ENCODE results near the gene CTNND2.
"Not testable (repeated sequence)": the region's sequence is repeated elsewhere in the genome, so short reads cannot be mapped to it uniquely, and the experiment has no call there.

CTNND2 gene

GRCh38 chr5:11371021-11371420 lies 533.2 kb downstream of the CTNND2 start:
- DNase-seq: no peak

- no peak for DNase-seq
Measured at GRCh38 chr5:11364531-11364930, 539.7 kb downstream of the CTNND2 start.

GRCh38 chr5:11363631-11364178 lies 540.5 kb downstream of the CTNND2 start:
- DNase-seq: no peak

- DNase-seq: no peak
Measured at GRCh38 chr5:11361768-11362167, 542.5 kb downstream of the CTNND2 start.

DNA sequence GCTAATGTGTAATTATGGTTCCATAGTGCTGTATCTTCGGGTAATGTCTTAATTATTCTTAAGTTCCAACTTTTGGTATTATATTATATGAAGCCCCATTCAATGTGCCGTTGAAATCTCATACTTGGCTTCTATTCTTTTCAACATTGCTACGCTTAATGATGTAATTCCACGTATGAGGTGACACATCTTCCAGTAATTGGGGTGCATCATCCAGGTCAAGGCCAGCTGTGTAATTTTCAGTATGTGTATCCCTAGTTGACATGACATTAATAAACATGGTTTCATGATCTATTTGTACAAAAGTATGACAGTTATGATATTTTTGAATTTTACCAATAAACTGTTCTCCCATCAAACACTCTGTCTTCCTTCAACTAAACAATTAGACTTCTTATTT lies 546.3 kb downstream of the CTNND2 start:
- no peak for DNase-seq

- DNase-seq: no peak
Measured at GRCh38 chr5:11355491-11355890, 548.8 kb downstream of the CTNND2 start.

GRCh38 chr5:11346336-11346735 lies 557.9 kb downstream of the CTNND2 start:
- DNase-seq: no peak

- no peak for DNase-seq
Measured at GRCh38 chr5:11335881-11336760, 568.1 kb downstream of the CTNND2 start.

- no peak for DNase-seq
Measured at GRCh38 chr5:11334404-11334803, 569.8 kb downstream of the CTNND2 start.

DNA sequence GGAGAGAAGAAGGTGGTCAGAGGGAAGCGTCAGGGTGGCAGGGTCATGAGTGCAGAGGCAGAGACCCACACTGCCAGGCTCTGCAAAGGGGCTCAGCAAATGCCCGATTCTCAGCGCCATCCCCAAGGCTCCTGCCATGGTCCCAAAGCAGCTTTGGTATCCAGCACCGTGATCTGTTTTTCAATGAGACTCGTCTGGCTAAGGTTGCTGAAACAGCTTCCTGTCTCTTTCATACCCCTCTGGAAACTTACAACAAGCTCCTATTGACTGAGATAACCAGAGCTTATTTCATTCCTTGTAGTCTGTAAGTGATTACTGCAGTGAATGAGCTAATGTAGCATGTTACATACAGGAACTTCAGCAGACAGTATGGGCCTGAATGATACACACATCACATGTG lies 574.6 kb downstream of the CTNND2 start:
- DNase-seq: no peak

DNA sequence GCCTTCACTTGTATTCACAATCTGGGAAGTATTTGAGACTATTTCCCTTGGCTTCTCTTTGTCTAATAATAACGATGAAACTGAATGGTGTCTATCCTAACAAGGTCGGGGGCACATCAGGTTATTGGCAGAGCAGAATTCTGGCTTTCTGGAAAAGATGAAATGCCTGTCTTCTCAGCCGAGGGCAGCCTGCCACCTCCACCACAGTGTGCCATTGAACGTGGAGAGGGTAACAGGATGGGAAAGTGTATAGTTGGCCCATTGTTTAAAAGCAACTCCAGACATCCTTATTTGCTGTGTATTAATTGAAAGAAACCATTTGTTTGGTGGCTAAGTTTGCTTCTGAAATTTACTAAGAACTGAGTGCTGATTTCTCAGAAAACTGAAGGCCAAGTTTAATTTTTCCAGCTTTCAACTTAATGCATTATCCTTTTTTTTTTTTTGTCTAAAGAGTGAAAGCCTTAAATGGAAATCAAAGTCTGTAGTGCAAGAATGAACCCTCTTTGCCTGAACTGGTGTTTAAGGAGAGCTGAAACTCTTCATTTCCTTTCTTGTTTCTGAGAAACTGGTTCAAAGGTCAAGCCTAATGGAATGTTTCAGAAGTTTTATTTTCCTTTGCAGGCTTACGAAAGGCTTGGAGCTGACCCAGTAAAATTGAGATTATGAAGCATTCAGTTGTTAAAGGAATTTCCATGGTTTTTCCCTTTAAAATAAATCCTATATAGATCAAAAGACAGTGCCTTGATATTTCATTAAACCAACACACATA lies 579.5 kb downstream of the CTNND2 start:
- DNase-seq: no peak

- DNase-seq: no peak
Measured at GRCh38 chr5:11323761-11324160, 580.5 kb downstream of the CTNND2 start.

- DNase-seq: peak; percentile 40
Measured at GRCh38 chr5:11322133-11322532, 582.1 kb downstream of the CTNND2 start.

- no peak for DNase-seq
Measured at GRCh38 chr5:11319836-11320580, 584.2 kb downstream of the CTNND2 start.

- DNase-seq: not testable (repeated sequence)
Measured at GRCh38 chr5:11313694-11314093, 590.6 kb downstream of the CTNND2 start.

GRCh38 chr5:11311731-11312130 lies 592.5 kb downstream of the CTNND2 start:
- DNase-seq: no peak

DNA sequence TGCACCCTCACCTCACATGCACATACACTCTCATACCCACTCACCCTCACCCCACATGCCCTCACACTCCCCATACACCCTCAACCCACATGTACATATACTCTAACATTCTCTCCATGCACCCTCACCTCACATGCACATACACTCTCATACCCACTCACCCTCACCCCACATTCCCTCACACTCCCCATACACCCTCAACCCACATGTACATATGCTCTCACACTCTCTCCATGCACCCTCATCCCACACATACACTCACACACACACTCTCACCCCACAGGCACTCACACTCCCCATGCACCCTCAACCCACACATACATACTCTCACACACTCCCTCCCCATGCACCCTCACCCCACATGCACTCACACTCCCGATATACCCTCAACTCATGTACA lies 593.0 kb downstream of the CTNND2 start:
- no peak for DNase-seq

DNA sequence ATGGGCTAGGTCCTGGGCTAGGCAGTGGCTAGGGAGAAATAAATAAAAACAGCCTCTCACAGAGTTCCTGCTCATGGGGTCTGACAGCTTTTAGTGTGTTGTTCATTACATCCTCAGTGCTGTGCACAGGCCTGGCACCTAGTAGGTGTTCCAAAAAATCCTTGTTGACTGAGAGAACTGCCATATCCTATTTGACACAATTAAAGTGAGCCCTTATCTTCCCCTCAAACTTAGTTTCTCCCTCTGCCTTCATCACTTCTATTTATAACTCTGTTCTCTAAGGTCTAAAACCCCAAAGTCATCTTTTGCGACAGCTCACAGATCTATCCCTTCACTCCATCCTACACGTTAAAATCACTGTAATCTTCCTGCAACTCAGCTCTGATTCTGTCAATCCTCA lies 594.1 kb downstream of the CTNND2 start:
- DNase-seq: no peak

GRCh38 chr5:11306365-11306764 lies 597.9 kb downstream of the CTNND2 start:
- DNase-seq: no peak

- no peak for DNase-seq
Measured at GRCh38 chr5:11305245-11305644, 599.0 kb downstream of the CTNND2 start.

DNA sequence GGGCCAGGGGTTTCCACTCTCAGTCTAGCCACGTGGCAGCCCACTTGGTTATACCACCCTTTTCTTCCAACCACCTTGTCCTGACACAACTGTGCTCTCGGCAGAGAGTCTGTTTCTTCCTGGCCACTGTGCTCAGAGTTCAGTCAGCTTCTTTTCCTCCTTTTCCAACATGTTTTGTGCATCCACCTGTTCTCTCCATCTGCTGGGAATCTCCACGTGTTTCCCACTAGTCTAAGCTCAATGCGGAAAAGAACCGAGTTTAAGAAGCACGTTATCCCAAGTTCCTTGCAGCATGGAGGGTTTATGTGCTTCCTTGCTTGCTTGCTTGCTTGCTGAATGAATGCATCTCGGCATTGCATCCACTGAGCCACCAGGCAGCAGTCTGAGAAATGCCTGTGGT lies 599.6 kb downstream of the CTNND2 start:
- no peak for DNase-seq

DNA sequence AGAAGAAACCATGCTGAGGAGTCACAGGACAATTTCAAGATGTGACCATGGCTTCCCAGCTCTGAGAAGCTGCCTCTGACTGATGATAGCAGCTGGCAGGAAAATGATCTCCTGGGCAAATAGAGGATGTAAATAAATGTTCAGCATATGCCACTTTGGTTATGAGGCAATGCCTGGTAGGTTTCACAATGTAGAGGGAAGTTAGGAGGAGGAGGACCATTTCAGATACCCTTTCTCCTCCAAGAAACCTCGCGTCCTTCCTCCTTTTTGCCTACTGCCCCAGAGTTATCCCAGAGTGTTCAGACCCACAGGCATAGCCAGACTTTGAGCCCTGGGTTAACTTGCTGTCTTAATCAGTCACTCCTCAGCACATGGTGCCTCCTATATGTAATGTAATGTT lies 601.6 kb downstream of the CTNND2 start:
- DNase-seq: no peak

- no peak for DNase-seq
Measured at GRCh38 chr5:11301171-11301570, 603.1 kb downstream of the CTNND2 start.
